H54 (cell line): Measurements from ENCODE around the gene MAOA.

Experiments used
- DNase-seq: peaks from one replicate; pipeline ENCODE4 v3.0.0; 2011; ENCODE audit warnings: low spot score, mixed read lengths; ENCODE audit not compliant: insufficient read length
- FAIRE-seq: peaks from 3 replicates; lab custom pipeline; 2011; peaks lifted over from hg19 to GRCh38; lab: Jason Lieb, UNC
- POLR2A ChIP-seq: IDR thresholded peaks from 2 replicates; pipeline ENCODE4 v1.6.1; 2011; ENCODE audit warnings: low read depth, mild to moderate bottlenecking, low read length

MAOA gene

DNA sequence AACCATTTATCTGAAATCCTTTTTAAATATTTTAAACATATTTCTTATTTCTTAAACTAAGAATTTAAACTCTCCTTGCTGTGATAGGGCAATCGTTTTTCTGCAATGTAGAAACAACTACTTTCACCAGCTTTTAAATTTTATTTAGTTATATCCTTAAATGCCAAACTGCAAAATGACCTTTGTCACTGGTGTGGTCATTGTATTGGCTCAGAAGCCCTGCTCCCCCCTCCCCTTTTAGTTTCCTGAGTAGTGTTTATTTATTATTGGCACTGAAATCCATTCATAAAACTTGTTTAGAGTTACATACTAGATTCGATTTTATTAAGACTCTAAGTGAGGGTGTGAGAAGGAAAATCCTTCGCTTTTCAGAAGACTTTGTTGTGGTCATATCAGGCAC is 23.0 kb downstream of the MAOA start:
- no peak for FAIRE-seq

DNA sequence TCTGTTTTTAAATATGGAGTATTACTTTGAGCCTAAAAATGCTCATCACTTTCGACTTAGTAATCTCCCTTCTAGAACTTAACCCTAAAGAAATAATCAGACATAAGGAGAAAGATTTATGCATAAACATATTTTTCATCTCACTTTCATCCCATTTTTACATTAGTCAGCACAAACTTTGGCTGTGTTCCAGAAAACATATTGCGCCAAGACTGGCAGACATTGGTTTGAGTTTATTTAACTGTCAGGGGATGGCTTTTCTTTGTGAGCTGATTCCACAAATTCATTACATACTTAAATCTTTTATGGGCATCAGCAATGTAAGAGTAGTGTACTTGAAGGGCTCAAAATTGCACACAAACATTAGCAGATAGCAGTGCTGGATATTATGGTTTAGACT is 23.7 kb downstream of the MAOA start:
- TF ChIP-seq POLR2A, result no peak
- no peak for DNase-seq
- FAIRE-seq, result no peak

More for the DNA sequence above, 23.0 kb downstream of the MAOA start:
- DNase-seq, result no peak
- no peak for TF ChIP-seq POLR2A

DNA sequence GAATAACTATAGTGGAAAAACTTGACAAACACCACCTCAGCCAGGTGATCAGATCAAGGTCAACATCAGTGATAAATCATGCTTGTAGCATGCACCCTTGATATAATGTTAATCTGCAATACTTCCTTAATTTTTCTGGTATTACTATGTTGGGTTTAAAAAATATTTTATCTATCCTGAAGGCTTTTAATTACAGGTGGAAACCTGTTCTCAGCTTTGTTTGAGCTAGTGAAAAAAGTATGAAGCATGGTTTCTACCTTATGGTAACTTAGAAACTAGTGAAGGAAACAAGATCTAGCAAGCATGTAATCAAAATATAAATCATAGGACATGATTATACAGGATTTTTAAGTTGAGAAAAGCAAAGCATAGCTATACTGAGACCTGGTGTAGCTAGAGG is 26.6 kb downstream of the MAOA start:
- TF ChIP-seq POLR2A, result no peak
- no peak for FAIRE-seq
- no peak for DNase-seq

DNA sequence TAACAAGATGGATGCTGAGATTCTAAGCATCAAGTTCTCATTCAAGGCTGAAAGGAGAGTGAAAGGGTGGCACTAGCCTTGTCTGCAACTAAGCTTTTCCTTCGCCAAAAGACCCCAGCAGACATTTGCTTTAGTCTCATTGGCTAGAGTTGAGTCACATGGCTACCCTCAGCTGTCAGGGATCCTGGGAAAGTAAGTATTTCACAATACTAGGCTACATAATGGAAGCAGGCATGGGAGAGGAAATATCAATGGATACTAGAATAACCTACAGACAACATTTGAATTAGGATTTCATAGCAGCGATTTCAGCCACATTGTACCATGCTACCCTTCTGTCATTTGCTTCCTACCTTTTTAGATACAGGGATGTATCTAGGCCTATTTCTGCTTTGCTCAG is 29.1 kb downstream of the MAOA start:
- DNase-seq, result no peak
- TF ChIP-seq POLR2A, result no peak
- no peak for FAIRE-seq

DNA sequence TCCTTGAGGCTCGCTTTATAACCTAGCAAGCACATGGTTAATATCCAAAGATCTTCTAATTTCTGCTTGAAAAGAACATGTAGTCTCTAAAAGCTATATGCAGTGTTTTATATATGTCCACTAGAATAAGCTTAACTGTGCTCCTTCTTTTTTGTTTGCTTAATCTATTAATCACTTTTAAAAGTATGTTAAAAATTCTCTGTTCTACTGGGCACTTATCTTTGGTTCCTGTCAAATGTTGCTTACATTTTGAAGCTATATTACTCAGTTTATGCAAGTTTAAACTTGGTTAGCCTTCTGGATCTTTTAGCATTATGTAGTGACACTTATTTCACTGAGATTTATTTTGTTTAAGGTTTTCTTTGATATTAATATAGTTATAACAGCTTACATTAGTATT is 32.5 kb downstream of the MAOA start:
- DNase-seq (no peak), FAIRE-seq (no peak)

DNA sequence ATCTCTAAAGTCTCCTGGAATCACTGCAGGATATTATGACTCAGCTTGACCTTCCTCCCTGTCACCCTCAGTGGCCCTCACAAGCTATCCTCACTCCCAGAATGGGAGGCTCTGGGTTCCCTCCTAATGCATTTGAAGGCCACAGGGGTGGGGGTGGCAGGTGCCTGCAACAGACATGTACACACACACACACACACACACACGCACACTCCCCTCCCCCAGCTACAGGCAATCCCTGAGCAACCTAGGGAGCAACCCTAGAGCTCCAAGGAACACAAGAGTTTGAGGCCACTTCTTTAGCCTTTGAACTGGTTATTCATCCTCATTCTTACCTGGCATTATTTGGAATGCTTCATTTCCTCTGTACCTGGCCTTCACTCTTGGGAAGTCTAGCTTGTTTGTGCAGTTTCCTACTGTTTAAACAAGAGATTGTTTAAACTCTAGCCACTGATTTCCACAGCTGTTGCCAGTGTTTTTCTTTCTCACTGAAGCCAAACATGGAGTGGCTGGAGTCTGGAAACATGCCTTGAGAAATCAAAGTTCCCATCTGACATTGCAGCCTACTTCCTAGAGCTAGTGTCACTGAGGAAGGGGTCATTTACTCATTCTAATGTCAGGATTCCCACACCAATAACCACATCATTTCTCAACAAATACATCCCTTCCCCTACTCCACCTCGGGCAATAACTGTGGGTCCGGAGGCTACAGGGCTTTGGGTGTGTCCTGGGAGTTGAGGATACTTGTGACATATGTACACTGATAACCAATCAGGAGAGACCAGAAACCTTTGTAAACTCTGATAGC is 37.7 kb downstream of the MAOA start:
- DNase-seq, result no peak
- FAIRE-seq, result no peak
- no peak for TF ChIP-seq POLR2A

More for the DNA sequence above, 32.5 kb downstream of the MAOA start:
- no peak for TF ChIP-seq POLR2A

DNA sequence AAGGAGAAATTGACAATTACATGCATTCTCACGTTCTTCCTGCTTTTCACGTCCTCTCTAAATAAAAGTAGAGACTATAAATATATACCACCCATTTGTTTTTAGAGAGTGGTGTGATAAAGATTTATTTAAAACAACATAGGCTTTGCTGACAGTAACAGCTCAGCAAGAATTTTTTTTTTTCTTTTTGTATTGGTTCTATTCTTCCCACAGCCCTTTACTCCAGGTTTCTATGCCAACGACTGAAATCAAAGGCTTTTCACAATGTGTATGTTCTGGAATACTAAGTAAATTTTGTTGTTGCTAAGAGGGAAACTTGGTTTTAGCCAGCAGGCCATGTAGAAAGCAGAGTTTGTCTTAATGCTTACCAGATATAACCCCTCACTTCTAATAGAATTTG is 43.4 kb downstream of the MAOA start:
- no peak for DNase-seq
- no peak for TF ChIP-seq POLR2A
- no peak for FAIRE-seq

DNA sequence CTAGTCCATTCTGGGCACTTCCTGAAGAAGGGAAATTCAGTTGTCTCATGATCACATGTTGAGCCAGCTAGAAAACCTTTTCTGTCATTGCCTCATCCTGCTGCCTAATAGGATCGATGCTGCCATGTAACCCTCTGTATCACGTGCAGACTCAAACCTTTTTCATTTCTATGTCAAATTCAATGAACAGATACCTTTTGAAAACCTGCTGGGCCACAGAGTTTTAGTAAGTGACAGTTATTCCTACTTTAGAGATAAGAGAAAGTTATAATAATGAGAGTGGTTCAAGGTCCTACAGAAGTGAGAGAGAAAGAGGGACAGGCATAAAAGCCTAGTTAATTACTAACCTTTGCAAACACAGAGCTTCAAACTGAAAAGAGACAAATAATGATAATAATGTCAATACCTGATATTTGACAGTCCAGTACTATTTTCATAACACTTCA is 46.0 kb downstream of the MAOA start:
- DNase-seq, result no peak
- no peak for FAIRE-seq
- no peak for TF ChIP-seq POLR2A

DNA sequence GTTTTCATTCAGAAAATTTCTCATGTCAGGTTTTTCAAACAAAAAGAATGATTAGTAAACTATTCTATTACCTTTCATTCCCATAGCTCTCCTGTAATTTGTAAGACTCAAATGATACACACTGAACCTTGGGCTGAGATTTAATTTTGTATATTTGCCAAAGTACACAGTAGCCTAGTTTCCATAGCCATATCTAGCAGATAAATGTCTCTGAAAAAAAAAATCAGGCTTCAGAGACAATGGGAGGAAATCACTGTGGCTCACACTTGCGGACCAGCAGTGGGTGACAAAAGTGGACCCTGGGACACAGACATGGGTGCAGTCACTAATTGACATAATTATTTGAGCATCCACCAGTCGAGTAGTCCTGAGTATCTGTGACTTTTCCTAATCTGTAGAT is 46.6 kb downstream of the MAOA start:
- FAIRE-seq, result no peak
- DNase-seq, result no peak
- TF ChIP-seq POLR2A, result no peak

DNA sequence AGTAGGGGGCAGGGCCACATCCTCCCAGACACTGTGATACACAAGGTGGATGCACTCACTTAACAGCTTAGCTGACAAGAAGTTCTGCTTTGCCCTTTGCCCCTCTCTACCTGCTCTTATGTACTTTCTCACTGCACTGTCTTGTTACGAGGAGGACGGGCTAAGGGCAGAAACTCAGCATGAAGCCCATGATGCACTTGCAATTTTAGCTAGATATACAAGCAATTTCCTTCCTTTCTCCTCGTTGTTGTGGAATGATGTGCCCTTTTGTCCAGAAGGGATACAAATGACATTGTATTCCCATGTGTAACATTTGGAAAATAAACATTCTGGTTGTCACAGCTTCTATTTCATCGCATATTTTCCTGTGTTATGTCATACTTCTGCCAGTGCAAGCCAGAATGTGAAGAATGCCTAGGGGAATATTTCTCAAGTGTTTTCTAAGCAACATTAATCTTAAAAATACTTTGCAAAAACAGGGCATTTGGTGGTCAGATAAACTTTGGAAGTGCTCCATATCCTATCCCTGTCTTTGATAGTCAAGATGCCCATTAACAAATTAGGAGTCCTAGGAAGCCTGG is 47.2 kb downstream of the MAOA start:
- FAIRE-seq (no peak), DNase-seq (no peak)
- no peak for TF ChIP-seq POLR2A

DNA sequence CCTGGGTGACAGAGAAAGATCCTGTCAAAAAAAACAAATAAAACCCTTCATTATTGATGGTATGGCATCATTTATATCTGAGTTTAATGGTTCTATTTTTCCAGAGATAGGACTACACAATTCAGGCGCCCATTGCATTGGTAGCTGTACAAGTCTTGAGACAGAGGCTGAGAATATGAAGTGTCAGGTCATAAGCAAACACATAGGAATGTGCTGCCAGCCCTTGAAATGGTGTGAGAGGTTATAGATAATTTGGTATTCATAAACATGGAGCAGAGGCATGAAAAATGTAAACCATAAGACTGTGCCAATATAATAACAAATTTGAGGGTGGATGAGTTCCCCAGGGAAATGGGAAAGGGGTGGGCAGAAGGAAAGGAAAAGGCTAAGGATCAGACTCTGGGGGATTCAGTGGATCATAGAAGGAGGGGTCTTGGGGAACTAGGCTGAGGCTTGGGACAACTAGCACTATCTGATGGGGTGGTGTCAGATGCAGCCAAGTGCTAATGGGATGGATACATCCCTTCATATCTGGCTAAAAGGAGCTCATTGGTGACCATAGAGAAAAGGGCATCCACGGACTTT is 50.8 kb downstream of the MAOA start:
- FAIRE-seq, result no peak
- TF ChIP-seq POLR2A, result no peak
- DNase-seq, result no peak

DNA sequence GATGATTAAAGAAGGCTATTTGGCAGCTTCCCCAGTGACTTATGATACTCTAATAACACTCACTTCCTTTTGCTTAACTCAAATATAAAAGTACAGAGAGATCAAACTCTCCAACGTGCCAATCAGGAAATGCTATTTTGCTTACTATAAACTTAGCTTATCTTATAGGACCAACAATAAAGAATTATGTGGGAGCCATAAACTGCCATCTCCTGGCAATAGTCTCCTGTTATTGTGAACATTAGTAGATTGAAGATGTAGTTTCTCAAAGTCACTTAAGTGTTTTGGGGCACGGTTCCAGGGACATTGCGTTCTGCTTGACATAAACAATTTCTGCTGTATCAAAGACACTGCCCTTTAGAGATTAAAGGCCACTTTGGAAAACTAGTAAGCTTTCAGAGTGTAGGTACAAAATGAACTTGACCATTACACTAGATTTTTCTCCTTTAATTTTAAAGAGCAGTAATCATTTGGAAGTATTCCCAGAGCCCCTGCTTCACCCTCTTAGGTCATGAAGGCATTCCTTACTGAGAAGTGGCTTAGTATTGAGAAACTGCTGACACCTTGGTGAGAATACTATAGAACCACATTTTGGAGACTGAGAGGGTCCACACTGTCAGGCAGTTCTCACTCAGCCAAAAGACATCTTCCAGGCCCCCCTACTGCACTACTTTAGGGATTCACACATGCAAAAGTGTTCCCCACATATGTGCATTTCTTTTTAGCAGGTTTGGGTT is 51.9 kb downstream of the MAOA start:
- no peak for DNase-seq
- no peak for FAIRE-seq
- TF ChIP-seq POLR2A, result no peak

DNA sequence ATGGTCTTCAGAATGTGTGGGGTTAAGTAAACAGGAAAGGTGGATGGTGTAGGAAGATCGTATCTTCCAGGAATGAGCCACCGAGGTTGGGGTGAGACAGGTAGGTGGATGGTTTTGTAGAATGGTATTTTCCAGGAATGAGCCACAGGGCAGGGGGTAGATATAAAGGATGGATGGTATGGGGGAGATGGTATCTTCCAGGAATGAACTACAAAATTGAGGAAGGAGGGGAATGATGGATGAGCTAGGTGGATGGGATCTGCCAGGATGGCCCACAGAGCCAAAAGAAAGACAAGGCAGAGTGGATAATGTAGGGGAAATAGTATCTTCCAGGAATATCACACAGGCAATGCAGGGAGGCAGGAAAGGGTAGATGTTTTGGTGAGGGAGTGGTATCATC is 60.0 kb downstream of the MAOA start:
- no peak for TF ChIP-seq POLR2A
- FAIRE-seq (no peak), DNase-seq (no peak)

DNA sequence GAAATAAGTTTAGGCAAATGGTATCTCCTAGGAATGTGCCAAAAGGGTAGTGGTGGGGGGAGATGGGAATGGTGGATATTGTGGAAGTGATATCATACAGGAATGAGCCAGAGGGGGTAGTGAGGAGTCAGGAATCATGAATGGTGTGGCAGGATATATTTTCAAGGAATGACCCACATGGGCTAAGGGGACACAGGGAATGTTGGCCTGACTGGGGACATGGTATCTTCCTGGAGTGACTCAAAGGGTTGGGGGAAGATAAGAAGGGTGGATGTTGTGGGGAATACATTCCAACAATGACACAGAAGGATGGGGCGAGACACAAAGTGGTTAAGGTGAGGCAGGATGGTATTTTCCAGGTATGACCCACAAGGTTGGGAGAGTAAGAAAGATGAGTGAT is 60.6 kb downstream of the MAOA start:
- no peak for TF ChIP-seq POLR2A
- FAIRE-seq, result no peak
- DNase-seq, result no peak
